Urinary bladder (tissue), 4 donors: ENCODE data around the gene APOL2. TPM values are rescaled to one million over a fixed set of nuclear protein-coding genes. Genes with fewer than 3 reads are reported as not detected.
"Not testable (repeated sequence)": the region's sequence is repeated elsewhere in the genome, so short reads cannot be mapped to it uniquely, and the experiment has no call there.

Experiments
- DNase-seq: peaks from one replicate; pipeline ENCODE4 v3.0.0-alpha.2; 2015; ENCODE audit errors: extremely low spot score
- H3K27ac ChIP-seq: one replicate; pipeline ENCODE4 v1.5.1; 2013; ENCODE audit warnings: low read depth, mild to moderate bottlenecking, moderate library complexity
- H3K36me3 ChIP-seq: one replicate; pipeline ENCODE4 v1.6.1; 2013; ENCODE audit warnings: mild to moderate bottlenecking, moderate library complexity; ENCODE audit not compliant: insufficient read depth
- H3K4me1 ChIP-seq: one replicate; pipeline ENCODE4 v1.6.1; 2013; ENCODE audit warnings: mild to moderate bottlenecking, moderate library complexity; ENCODE audit not compliant: insufficient read depth
- H3K4me3 ChIP-seq: one replicate; pipeline ENCODE4 v1.5.1; 2013; ENCODE audit warnings: low read depth, low read length
- WGBS: extraction: QIAGEN DNeasy Blood & Tissue Kit; methylation state at CpG from one replicate; pipeline ENCODE4 v1.1.7; 2013; 5-methylcytosine and 5-hydroxymethylcytosine counted together
- polyA plus RNA-seq: library from polyadenylated mRNA; stranded (reverse); fragments of 200-250 nt; gene quantifications from one replicate; pipeline ENCODE4 v1.2.3, GENCODE V29; 2013
- total RNA-seq: library from RNA; depleted of rRNA; stranded (reverse); fragments of >200 nt; gene quantifications from one replicate; pipeline ENCODE4 v1.2.3, GENCODE V29; 2014
- donor health status: healthy with polysubstance abuse.
- donor health status: healthy.

The APOL2 gene
- total and polyA plus RNA-seq, 2 donors, result 35.5 to 46.1 TPM

DNA sequence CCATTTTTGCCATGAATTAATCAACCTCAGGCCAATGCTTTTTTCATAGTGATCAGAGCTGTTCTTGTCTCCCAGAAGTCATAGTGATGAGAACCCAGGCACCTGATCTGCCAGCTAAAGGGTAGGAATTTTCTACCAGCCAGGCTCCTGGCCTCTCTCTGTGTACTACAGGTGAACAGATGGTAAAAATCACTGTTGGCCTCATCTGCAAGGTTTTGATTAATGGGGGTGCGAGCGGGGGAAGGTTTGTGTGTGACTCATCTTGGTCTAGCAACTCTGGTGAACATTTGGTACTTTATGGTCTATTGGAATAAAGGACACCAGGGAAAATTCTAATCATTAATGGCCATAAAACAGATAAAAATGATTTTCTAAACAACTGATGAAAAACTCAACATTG lies 23.3 kb downstream of the APOL2 start:
- Histone ChIP-seq H3K36me3 (no peaks in the 10 kb centered on the region), H3K27ac (no peak overlapping the region), H3K4me3 (no peak overlapping the region), H3K4me1 (no peaks in the 10 kb centered on the region)
- DNase-seq, result no peak
- 59% methylated on average over 2 of the region's 2 CpGs for WGBS

DNA sequence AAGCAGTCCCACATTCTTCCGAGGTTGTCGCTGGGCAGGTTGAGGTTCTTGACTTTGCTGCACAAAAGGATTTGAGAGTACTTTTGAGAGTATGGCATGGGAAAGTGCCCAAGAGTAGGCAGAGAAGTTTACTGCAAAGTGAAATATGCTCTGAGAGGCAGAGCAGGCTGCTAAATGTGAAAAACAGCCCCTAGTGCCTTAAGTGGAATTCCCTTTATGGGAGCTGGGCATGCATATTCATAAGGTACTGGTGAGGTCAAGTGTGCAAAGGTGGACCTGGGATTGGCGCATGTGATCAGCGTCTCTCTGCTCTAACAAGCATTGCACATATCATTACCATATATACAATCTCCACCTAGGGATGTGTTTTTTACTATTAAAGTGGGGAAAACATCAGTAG lies 25.7 kb downstream of the APOL2 start:
- WGBS, result 81% methylated on average over 4 of the region's 4 CpGs
- Histone ChIP-seq H3K36me3 (no peaks in the 10 kb centered on the region), H3K4me3 (no peak overlapping the region), H3K4me1 (no peaks in the 10 kb centered on the region), H3K27ac (no peak overlapping the region)
- no peak for DNase-seq

DNA sequence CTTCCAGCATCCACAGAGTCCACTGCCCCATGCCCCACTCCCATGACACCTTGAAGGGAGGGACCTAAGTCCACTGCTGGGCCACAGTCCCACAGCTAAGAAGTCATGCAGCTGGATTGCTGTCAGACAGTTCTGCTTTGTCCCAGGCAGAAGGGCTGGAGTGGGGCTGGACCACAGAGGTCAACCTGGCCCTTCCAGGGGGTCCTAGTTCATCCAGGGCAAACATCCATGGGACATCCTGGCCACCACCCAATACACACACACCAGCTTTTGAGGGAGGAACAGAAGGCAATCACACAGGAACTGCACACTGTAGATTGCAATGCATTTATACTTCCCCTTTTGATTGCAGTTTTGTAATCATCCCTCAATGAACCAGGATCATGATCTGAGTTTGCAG lies 26.4 kb downstream of the APOL2 start:
- no peak for DNase-seq
- Histone ChIP-seq H3K27ac (no peak overlapping the region), H3K4me3 (no peak overlapping the region), H3K4me1 (no peaks in the 10 kb centered on the region), H3K36me3 (no peaks in the 10 kb centered on the region)

DNA sequence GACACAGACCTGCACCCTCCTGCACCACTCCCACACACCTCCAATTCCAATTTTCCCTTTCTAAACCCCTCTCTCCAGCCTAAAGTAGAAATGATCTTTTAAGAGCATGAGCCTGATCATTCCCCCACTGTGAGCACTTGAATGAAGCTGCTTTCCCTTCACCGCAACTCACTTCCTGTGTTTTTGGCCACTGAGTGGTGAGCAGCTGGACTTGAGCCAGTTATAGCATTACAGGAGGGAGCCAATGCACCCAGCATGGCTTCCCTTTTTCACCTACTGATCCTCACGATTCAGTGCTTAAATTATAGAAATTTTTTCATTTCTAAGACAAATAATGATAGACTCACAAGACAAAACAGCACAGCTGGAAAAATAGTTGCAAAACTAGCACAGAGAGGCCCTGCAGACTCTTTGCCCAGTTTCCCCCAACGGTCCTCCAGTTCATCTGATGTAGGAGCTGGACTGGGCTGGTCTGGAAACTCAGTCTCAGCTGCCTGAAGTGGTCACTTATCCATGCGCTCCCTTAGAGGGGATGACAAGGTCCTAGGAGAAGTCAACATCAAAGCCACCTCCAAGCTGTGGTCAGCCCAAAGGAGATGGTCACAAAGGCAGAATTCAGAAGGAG lies 28.0 kb downstream of the APOL2 start:
- WGBS, result 64% methylated on average over 4 of the region's 4 CpGs
- Histone ChIP-seq H3K4me1 (no peaks in the 10 kb centered on the region), H3K4me3 (no peak overlapping the region), H3K27ac (no peak overlapping the region), H3K36me3 (no peaks in the 10 kb centered on the region)
- DNase-seq, result no peak

DNA sequence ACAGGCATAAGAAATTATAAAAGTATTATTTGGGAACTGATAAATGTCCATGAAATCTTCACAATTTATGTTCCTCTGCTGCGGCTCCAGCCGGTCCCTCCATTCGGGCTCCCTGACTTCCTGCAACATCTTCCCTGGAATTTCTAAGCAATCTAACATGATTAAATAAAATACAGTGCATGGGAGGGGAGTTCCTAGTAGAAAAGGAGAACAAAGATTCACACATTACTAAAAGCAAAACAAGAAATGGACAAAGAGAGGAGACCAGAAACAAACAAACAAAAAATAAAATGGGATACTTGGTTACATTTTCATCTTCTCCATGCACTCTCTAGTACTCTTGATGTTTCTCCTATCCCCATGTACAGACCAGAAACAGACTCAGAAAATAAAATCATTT lies 29.1 kb downstream of the APOL2 start:
- Histone ChIP-seq H3K36me3 (no peaks in the 10 kb centered on the region), H3K4me1 (no peaks in the 10 kb centered on the region), H3K27ac (no peak overlapping the region), H3K4me3 (no peak overlapping the region)
- no peak for DNase-seq
- WGBS, result 72% methylated on average over 3 of the region's 3 CpGs

DNA sequence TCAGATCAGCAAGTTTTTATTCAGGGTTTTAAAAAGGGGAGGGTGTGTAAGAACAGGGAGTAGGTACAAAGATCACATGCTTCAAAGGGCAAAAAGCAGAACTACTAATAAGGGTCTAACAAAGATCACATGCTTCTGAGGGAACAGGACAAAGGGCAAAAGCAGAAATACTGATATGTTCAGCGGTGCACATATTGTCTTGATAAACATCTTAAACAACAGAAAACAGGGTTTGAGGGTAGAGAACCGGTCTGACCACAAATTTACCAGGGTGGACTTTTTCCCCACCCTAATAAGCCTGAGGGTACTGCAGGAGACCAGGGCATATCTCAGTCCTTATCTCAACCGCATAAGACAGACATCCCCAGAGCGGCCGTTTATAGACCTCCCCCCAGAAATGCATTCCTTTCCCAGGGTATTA lies 29.8 kb downstream of the APOL2 start:
- H3K36me3 ChIP-seq, H3K4me1 ChIP-seq, H3K4me3 ChIP-seq, H3K27ac ChIP-seq, DNase-seq: not testable (repeated sequence)
- 72% methylated on average over 5 of the region's 5 CpGs for WGBS

DNA sequence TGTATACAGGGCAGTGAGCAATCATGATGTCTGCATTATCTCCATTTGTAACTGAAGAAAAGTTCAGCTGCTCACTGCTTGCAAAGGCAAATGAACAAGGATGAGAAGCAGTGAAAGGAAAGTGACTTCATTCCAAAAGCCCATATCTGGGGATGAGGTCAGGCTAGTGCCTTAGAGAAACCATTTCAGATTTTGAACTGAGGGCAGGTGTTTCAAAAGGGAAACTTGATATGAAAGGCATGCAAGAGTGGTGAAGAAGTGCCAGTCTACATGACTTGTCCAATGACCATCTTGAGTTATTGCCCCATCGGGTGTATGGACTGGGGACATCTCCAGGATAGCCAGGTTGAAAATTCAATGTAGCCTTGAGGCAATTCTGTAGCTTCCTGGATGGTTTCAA lies 30.4 kb downstream of the APOL2 start:
- Histone ChIP-seq H3K4me3 (no peak overlapping the region), H3K4me1 (no peaks in the 10 kb centered on the region), H3K36me3 (no peaks in the 10 kb centered on the region), H3K27ac (no peak overlapping the region)
- no peak for DNase-seq
- 98% methylated on average over 1 of the region's 1 CpG for WGBS

DNA sequence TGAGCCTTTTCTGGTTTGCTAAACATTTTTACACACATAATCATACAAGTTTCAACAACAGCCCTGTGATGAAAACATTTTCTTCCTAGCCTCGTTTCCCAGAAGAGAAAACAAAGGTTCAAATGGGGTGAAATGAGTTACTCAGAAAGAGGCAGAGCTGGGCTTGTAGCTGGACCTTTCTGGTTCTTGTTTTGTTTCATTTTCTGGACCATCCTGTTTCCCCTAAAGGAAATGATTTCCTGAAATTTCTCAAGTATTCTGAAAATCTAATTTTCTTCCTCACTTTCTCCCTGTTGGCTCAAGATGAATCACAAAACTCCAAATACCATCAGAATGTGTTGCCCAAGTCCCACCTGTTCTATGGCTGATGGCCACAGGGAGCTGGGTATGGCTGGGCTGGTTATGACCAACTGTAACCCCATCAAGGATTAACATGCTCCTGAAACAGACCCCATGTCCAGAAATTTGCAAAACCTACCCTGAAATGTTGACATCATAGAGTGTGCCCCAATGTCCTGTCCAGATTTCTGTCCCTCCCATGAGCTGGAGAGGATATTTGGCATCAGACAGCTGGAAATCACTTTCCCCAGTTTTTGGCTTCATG lies 31.1 kb downstream of the APOL2 start:
- no peak for DNase-seq
- H3K27ac ChIP-seq, result no peak overlapping the region

DNA sequence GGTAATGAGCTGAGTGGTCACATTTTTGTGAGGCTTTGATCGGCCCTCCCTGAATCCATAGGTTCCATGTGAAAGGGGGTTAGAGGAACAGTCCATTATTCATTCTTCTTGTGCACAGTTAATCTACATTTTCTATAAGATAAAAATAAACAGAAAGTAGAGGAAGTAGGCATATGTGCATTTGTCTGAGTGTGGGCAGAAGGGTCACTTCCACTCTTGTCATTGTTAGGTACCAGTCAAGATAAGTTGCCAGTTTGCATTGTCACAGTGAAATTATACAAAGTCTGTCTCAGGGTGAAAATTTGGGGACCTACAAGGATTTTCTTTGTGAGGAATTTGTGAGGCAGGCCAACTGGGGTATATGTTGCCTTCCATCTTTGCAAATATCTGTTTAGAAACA lies 33.1 kb downstream of the APOL2 start:
- WGBS, result 97% methylated on average over 1 of the region's 1 CpG
- H3K27ac ChIP-seq, result no peak overlapping the region
- no peaks in the 10 kb centered on the region for H3K36me3 ChIP-seq
- no peaks in the 10 kb centered on the region for H3K4me1 ChIP-seq
- H3K4me3 ChIP-seq, result no peak overlapping the region
- no peak for DNase-seq

More for the DNA sequence above, 31.1 kb downstream of the APOL2 start:
- no peaks in the 10 kb centered on the region for H3K4me1 ChIP-seq
- 34% methylated on average over 1 of the region's 1 CpG for WGBS
- H3K4me3 ChIP-seq, result no peak overlapping the region
- no peaks in the 10 kb centered on the region for H3K36me3 ChIP-seq

DNA sequence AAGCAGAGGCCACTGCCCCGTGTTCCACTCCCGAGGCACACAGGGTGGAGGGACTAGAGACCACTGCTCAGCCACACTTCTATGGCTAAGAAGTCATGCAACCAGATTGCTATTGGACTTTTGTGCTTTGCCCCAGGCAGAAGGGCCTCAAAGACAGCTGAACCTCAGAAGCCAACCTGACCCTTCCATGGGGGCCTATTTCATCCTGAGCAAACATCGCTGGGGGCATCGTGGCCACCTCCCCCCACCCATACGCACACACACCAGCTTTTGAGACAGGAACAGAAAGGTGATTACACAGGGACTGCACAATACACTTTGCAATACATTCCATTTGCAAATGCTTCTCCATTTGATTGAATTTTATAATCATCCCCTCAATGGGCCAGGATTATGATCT lies 33.8 kb downstream of the APOL2 start:
- not testable (repeated sequence) for H3K4me3 ChIP-seq, H3K4me1 ChIP-seq, H3K27ac ChIP-seq, DNase-seq, H3K36me3 ChIP-seq
- WGBS, result 73% methylated on average over 5 of the region's 5 CpGs

DNA sequence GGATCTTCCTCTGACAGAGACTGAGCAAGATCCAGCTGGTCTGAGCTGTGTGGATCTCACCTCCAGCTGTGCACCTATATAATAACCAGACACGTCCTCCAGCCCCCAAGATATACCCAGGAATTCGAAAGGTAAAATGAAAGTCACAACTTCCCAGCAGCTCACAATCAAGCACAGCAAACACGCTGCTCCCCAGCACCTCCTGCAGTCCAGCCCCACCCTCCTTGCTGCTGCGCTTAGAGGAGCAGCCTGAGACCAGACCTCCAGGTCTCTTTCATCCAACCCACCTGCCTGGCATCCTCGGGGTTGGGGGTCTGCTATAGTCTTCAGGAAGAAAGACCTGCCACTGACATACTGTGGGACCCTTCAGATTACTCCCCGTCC lies 34.7 kb downstream of the APOL2 start:
- Histone ChIP-seq H3K4me1 (peaks cover 2% of the 10 kb centered on the region), H3K4me3 (no peak overlapping the region), H3K36me3 (no peaks in the 10 kb centered on the region), H3K27ac (no peak overlapping the region)
- DNase-seq, result no peak
- 64% methylated on average over 6 of the region's 6 CpGs for WGBS

DNA sequence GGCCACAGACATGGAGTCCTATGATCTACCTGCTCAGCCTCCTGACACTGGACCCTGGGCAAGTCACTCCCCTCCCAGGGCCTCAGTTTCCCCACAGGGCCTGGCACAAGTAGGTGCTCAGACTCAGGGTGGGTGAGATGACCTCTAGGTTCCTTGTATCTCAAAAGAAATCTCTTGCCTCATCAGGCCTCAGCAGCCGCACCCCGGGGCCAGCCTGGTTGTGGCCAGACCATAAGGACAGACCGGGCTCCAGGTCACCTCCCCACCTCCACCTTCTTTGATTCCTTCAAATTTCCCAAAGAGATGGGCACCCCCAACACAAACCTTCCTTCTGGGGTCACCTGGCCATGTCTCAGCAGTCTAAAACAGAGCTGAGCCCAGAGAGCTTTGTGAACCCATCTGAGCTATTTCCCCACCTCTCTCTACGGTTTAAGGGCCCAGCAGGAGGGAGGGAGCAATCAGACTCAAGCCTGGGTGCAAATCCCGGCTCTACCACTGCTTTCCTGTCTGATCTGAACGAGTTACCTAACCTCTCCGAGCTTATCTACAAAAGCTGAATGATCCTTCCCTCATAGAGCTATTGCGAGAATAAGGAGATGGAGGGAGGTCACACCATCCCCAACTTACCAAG lies 35.2 kb downstream of the APOL2 start:
- Histone ChIP-seq H3K27ac (no peak overlapping the region), H3K4me3 (no peak overlapping the region), H3K36me3 (no peaks in the 10 kb centered on the region), H3K4me1 (peaks cover 2% of the 10 kb centered on the region)
- 77% methylated on average over 8 of the region's 8 CpGs for WGBS
- no peak for DNase-seq

DNA sequence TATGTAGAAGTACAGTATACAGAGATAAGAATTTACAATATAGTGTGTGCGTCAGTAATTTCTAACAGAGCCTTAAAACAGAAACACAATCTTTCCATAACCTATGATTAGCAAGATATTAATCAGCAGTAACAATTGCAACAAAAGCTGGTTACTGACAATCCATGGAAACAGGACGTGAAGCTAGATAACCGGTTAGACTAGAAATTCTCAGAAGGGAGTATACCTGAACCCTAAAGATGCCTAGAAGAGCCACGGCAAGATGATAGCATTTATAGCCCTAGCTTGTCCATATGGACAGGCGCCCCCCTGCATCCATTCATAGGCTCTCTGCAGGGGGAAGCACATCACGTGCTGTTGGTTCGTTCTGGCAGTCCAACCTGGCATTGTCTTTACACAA lies 35.9 kb downstream of the APOL2 start:
- DNase-seq, H3K36me3 ChIP-seq, H3K4me3 ChIP-seq, H3K27ac ChIP-seq, H3K4me1 ChIP-seq: not testable (repeated sequence)
- WGBS, result 83% methylated on average over 7 of the region's 7 CpGs

DNA sequence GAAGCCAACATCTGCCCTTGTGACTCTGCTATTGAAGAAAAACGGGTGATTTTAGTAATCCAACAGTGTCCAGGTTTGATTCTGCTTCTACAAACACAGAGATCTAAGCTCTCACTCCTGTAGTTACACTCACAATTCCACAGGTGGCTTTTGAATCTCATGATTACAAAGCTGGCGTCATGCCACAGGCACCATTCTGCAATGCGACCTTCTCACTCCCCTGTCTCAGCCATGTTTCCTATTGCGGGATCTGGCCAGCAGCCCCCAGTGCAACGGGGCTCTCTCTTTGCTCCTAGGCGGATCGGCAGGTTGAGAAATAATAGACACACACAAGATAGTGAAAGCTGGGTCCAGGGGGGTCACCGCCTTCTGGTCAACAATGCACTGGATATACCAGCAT lies 36.4 kb downstream of the APOL2 start:
- H3K4me1 ChIP-seq, H3K36me3 ChIP-seq, H3K4me3 ChIP-seq, DNase-seq: not testable (repeated sequence)
- peak overlapping the region; percentile 56 for H3K27ac ChIP-seq
- WGBS, result 56% methylated on average over 8 of the region's 8 CpGs
